Testis (tissue), 2 donors: ENCODE results near the gene CACUL1.

Experiments used
- POLR2A ChIP-seq: fragments of 450-650 bp; IDR thresholded peaks from one replicate; pipeline ENCODE4 v1.6.1; 2017; ENCODE audit warnings: antibody characterized with exemption, mild to moderate bottlenecking, moderate library complexity
- TF ChIP-seq, protein P1 (sequence below), 3 experiments: fragments of 450-650 bp in 2 of 3; fragments of 200-600 bp in 1 of 3; sonication (generic) in 1 of 3; IDR thresholded peaks; one replicate each; pipeline ENCODE4 v1.5.1; 2016 to 2019; ENCODE audit warnings: antibody characterized with exemption in 3 of 3, mild to moderate bottlenecking in 2 of 3, moderate library complexity in 1 of 3

DNA sequence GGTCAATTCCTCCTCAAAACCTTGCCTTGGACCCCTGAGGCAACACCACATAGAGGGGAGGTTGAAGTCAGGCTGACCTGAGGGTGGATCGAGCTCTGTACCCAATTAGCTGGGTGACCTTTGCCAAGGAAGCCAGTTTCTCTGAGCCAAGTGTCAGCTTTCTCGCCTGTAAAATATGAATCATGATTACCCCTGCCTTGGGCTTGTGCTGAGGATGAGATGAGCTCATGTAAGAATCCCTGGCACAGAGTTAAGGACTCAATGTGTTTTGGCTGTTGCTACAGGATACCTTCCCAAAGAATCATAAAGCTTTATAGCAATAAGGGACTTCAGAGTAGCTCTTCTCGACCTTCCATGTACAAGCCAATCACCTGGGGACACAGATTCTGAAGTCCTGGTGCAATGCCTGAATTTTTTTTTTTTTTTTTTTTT is 43.5 kb upstream of the CACUL1 start:
- TF ChIP-seq, protein P1, sequence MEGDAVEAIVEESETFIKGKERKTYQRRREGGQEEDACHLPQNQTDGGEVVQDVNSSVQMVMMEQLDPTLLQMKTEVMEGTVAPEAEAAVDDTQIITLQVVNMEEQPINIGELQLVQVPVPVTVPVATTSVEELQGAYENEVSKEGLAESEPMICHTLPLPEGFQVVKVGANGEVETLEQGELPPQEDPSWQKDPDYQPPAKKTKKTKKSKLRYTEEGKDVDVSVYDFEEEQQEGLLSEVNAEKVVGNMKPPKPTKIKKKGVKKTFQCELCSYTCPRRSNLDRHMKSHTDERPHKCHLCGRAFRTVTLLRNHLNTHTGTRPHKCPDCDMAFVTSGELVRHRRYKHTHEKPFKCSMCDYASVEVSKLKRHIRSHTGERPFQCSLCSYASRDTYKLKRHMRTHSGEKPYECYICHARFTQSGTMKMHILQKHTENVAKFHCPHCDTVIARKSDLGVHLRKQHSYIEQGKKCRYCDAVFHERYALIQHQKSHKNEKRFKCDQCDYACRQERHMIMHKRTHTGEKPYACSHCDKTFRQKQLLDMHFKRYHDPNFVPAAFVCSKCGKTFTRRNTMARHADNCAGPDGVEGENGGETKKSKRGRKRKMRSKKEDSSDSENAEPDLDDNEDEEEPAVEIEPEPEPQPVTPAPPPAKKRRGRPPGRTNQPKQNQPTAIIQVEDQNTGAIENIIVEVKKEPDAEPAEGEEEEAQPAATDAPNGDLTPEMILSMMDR (IDR thresholded peaks at IDR 0.05): no peak
- no peak for TF ChIP-seq POLR2A
